Measurements from ENCODE around the gene RCAN2. TPM values are rescaled to one million over a fixed set of nuclear protein-coding genes. Genes with fewer than 3 reads are reported as not detected.
A peak's percentile ranks its signal among the peaks of the same experiment; 100 is the strongest.

RCAN2 gene
- total and polyA plus RNA-seq, 9 of the 15 experiments (the other 6 are each of a cell fraction or from before 2014, with no cell fraction given) = 0.04 TPM; not detected in 8

DNA sequence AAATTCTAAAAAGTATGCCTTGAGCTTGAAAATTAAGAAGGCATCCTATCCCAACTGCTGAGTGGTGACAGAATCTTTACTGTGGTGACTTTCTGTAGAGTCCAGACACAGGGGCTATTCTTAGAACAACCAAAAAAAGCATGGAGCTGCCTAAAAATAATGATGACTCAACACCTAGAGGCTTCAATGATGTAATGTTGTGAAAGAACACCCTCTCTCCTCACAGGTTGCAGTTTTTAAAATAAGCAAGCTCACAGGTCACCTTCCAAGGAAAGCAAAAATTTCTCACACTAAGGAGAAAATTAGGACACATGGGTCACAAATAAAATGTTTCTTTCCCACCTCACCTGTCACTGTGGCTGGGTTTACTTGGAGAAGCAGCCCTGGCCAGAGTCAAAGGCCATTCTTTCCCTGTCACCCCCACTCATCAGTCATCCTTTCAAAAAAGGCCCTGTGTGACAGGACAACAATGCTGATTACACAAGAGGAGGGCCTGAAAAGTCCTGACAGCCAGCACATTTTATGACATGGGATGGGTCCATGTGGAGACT lies 53.5 kb downstream of the RCAN2 start (continued):
- TF ChIP-seq MAFK (IDR thresholded peaks at IDR 0.05; ENCODE audit: low read length) (peak; percentile 67), KAT8 (IDR thresholded peaks at IDR 0.05; ENCODE audit: low read depth) (no peak), SMAD4 (CRISPR knock-in tag; conservative IDR thresholded peaks at IDR 0.05) (peak; percentile 90), CHD1 (IDR thresholded peaks at IDR 0.05; ENCODE audit: low read length) (no peak), SNIP1 (IDR thresholded peaks at IDR 0.05; ENCODE audit: low read depth) (no peak), ZNF551 (CRISPR knock-in tag; IDR thresholded peaks at IDR 0.05) (no peak), SIRT6 (IDR thresholded peaks at IDR 0.05; ENCODE audit: low read depth, low read length) (no peak), ZNF347 (CRISPR knock-in tag; IDR thresholded peaks at IDR 0.05; ENCODE audit: low read depth) (no peak), ZNF384 (IDR thresholded peaks at IDR 0.05; ENCODE audit: low read depth, low read length) (no peak), RBM15 (IDR thresholded peaks at IDR 0.05; ENCODE audit: insufficient read depth, low read length) (no peak), ZNF324 (CRISPR knock-in tag; IDR thresholded peaks at IDR 0.05) (no peak), STAT5B (CRISPR knock-in tag; IDR thresholded peaks at IDR 0.05) (no peak), FOXO4 (CRISPR knock-in tag; IDR thresholded peaks at IDR 0.05) (no peak), GATAD2A (IDR thresholded peaks at IDR 0.05) (no peak), ARNT (IDR thresholded peaks at IDR 0.05) (no peak), TRIM24 (IDR thresholded peaks at IDR 0.05) (peak; percentile 55 to 83; a peak in 2 of 4 replicates), CAMTA2 (CRISPR knock-in tag; conservative IDR thresholded peaks at IDR 0.05) (no peak), POLR2A (conservative IDR thresholded peaks at IDR 0.05) (no peak), MTF1 (CRISPR knock-in tag; IDR thresholded peaks at IDR 0.05; ENCODE audit: borderline replicate concordance) (no peak)
- TF ChIP-seq, protein P1, sequence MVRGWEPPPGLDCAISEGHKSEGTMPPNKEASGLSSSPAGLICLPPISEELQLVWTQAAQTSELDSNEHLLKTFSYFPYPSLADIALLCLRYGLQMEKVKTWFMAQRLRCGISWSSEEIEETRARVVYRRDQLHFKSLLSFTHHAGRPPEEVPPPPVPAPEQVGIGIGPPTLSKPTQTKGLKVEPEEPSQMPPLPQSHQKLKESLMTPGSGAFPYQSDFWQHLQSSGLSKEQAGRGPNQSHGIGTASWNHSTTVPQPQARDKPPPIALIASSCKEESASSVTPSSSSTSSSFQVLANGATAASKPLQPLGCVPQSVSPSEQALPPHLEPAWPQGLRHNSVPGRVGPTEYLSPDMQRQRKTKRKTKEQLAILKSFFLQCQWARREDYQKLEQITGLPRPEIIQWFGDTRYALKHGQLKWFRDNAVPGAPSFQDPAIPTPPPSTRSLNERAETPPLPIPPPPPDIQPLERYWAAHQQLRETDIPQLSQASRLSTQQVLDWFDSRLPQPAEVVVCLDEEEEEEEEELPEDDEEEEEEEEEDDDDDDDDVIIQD (CRISPR knock-in tag; IDR thresholded peaks at IDR 0.05) = no peak
- TF ChIP-seq, protein P2, sequence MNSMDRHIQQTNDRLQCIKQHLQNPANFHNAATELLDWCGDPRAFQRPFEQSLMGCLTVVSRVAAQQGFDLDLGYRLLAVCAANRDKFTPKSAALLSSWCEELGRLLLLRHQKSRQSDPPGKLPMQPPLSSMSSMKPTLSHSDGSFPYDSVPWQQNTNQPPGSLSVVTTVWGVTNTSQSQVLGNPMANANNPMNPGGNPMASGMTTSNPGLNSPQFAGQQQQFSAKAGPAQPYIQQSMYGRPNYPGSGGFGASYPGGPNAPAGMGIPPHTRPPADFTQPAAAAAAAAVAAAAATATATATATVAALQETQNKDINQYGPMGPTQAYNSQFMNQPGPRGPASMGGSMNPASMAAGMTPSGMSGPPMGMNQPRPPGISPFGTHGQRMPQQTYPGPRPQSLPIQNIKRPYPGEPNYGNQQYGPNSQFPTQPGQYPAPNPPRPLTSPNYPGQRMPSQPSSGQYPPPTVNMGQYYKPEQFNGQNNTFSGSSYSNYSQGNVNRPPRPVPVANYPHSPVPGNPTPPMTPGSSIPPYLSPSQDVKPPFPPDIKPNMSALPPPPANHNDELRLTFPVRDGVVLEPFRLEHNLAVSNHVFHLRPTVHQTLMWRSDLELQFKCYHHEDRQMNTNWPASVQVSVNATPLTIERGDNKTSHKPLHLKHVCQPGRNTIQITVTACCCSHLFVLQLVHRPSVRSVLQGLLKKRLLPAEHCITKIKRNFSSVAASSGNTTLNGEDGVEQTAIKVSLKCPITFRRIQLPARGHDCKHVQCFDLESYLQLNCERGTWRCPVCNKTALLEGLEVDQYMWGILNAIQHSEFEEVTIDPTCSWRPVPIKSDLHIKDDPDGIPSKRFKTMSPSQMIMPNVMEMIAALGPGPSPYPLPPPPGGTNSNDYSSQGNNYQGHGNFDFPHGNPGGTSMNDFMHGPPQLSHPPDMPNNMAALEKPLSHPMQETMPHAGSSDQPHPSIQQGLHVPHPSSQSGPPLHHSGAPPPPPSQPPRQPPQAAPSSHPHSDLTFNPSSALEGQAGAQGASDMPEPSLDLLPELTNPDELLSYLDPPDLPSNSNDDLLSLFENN (IDR thresholded peaks at IDR 0.05; ENCODE audit: low read depth in 2 of 2, low read length in 2 of 2) = no peak
- TF ChIP-seq, protein P3, sequence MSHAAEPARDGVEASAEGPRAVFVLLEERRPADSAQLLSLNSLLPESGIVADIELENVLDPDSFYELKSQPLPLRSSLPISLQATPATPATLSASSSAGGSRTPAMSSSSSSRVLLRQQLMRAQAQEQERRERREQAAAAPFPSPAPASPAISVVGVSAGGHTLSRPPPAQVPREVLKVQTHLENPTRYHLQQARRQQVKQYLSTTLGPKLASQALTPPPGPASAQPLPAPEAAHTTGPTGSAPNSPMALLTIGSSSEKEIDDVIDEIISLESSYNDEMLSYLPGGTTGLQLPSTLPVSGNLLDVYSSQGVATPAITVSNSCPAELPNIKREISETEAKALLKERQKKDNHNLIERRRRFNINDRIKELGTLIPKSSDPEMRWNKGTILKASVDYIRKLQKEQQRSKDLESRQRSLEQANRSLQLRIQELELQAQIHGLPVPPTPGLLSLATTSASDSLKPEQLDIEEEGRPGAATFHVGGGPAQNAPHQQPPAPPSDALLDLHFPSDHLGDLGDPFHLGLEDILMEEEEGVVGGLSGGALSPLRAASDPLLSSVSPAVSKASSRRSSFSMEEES (CRISPR knock-in tag; IDR thresholded peaks at IDR 0.05) = no peak

All from K562 (cell line).